Gastrocnemius medialis (tissue), 4 donors: ENCODE results near the gene ZBTB2. TPM values are rescaled to one million over a fixed set of nuclear protein-coding genes. Genes with fewer than 3 reads are reported as not detected.

Experiments
- ATAC-seq, 2 donors: fragments of 150-250 bp; one replicate each; pipeline ENCODE4 v1.9.1; 2016
- DNase-seq, 2 donors: peaks; one replicate each; pipeline ENCODE4 v3.0.0-alpha.2; 2019
- H3K27ac ChIP-seq, 4 donors: fragments of 200-600 bp; sonication (generic); 1 replicate in 1 of 4; 2 replicates in 3 of 4; pipeline ENCODE4 v1.5.1; 2016 to 2018; ENCODE audit warnings: mild to moderate bottlenecking in 2 of 4, moderate library complexity in 1 of 4
- H3K27me3 ChIP-seq, 3 donors: fragments of 200-600 bp; sonication (generic) in 2 of 3; 1 replicate in 1 of 3; 2 replicates in 2 of 3; pipeline versions ENCODE4 v1.5.1 to v1.6.0; 2016 to 2019; ENCODE audit warnings: mild to moderate bottlenecking in 1 of 3, moderate library complexity in 1 of 3
- H3K36me3 ChIP-seq, 2 donors: fragments of 200-600 bp; sonication (generic) in 1 of 2; one replicate each; pipeline ENCODE4 v1.5.1; 2017 to 2018
- H3K4me1 ChIP-seq, 2 donors: fragments of 200-600 bp; sonication (generic) in 1 of 2; one replicate each; pipeline ENCODE4 v1.5.1; 2016 to 2017; ENCODE audit warnings: mild to moderate bottlenecking in 2 of 2
- H3K4me3 ChIP-seq, 4 donors: fragments of 200-600 bp; sonication (generic) in 3 of 4; 1 replicate in 1 of 4; 2 replicates in 3 of 4; pipeline ENCODE4 v1.5.1; 2016 to 2019; ENCODE audit warnings: mild to moderate bottlenecking in 2 of 4
- H3K9me3 ChIP-seq, 3 donors: fragments of 200-600 bp; sonication (generic) in 2 of 3; 1 replicate in 1 of 3; 2 replicates in 2 of 3; pipeline ENCODE4 v1.5.1; 2016 to 2019
- POLR2A ChIP-seq, 2 donors: fragments of 450-650 bp; IDR thresholded peaks; one replicate each; pipeline ENCODE4 v1.6.1; 2017; ENCODE audit warnings: antibody characterized with exemption in 2 of 2, mild to moderate bottlenecking in 2 of 2, moderate library complexity in 2 of 2
- in situ Hi-C, 4 donors: fragments of 200-750 bp; cut with MboI; loops; one replicate each; pipeline versions ENCODE4 v1.15.0 to v1.8.0; 2017; ENCODE audit warnings: low sequenced_read_pairs in 4 of 4
- intact Hi-C: fragments of 100-400 bp; cut with DNase I; formaldehyde crosslinking; loops from one replicate; pipeline ENCODE4 v1.15.1; 2023; ENCODE audit warnings: low total_unique reads
- total RNA-seq, 4 donors: library from RNA; depleted of rRNA; stranded (reverse); fragments of >200 nt; gene quantifications; one replicate each; pipeline versions ENCODE4 v1.1.0 to v1.2.3, GENCODE V29; 2016
- TF ChIP-seq, protein P1 (sequence below), 5 experiments: fragments of 450-650 bp in 3 of 5; fragments of 200-600 bp in 2 of 5; sonication (generic) in 2 of 5; IDR thresholded peaks in 4 of 5; conservative IDR thresholded peaks in 1 of 5; 1 replicate in 4 of 5; 2 replicates in 1 of 5; pipeline ENCODE4 v1.5.1; 2016 to 2019; ENCODE audit warnings: antibody characterized with exemption in 5 of 5, mild to moderate bottlenecking in 3 of 5, moderate library complexity in 3 of 5

ZBTB2 gene
- total RNA-seq, 4 donors from 2014 or later, result 9.6 to 18.5 (median 14.3) TPM

DNA sequence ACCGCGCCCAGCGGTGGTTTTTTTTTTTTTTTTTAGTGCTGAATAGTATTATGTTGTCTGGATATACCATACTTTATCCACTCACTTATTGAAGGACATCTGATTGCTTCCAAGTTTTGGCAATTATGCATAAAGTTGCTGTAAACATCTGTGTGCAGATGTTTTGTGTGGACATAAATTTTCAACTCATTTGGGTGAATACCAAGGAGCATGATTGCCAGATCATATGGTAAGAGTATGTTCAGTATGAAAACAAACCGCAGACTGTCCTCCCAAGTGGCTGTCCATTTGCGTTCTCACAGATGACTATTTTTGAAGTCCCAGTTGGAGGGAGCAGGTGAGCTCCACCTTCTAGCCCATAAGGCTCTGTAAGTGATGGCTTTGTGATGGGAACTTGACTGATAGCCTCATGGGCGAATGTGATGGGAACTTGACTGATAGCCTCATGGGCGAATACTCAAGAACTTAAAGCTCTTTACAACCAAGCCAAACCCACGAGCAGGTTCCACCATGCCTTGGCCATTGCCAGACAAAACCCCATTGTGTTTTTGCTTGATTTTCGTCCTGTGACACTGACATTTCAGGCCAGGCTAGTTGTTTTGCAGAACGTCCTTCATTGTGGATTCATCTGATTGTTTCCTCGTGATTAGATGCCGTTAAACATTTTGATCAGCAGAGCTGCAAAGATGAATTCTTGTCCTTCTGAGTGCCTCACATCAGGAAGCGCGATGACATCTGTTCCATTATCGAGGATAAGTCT, 51.0 kb downstream of the ZBTB2 start:
- ATAC-seq (no peak), DNase-seq (no peak)
- no peak for TF ChIP-seq POLR2A (IDR thresholded peaks at IDR 0.05)
- TF ChIP-seq, protein P1, sequence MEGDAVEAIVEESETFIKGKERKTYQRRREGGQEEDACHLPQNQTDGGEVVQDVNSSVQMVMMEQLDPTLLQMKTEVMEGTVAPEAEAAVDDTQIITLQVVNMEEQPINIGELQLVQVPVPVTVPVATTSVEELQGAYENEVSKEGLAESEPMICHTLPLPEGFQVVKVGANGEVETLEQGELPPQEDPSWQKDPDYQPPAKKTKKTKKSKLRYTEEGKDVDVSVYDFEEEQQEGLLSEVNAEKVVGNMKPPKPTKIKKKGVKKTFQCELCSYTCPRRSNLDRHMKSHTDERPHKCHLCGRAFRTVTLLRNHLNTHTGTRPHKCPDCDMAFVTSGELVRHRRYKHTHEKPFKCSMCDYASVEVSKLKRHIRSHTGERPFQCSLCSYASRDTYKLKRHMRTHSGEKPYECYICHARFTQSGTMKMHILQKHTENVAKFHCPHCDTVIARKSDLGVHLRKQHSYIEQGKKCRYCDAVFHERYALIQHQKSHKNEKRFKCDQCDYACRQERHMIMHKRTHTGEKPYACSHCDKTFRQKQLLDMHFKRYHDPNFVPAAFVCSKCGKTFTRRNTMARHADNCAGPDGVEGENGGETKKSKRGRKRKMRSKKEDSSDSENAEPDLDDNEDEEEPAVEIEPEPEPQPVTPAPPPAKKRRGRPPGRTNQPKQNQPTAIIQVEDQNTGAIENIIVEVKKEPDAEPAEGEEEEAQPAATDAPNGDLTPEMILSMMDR (IDR thresholded peaks at IDR 0.05 in 4 of 5, conservative IDR thresholded peaks at IDR 0.05 in 1 of 5), result no peak
- Histone ChIP-seq H3K27me3 (no peaks in the 10 kb centered on the region), H3K27ac (no peak overlapping the region), H3K4me1 (no peaks in the 10 kb centered on the region), H3K36me3 (no peaks in the 10 kb centered on the region), H3K9me3 (no peaks in the 10 kb centered on the region), H3K4me3 (no peak overlapping the region)
- intact Hi-C loops (no loop called here), in situ Hi-C loops (no loop called here)

DNA sequence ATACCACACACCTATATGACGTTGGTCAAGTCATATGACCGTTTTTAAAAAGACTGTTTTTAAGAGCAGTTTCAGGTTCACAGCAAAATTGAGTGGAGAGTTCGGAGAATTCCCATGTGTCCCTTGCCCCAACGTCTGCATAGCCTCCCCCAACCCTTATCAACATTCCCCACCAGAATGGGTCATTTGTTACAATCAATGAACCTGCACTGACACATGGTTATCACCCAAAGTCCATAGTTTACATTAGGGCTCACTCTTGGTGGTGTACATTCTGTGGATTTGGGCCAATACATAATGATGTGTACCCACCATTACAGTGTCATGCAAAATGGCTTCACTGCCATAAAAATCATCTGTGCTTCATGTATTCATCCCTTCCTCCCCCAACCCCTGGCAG, 52.0 kb downstream of the ZBTB2 start:
- no peaks in the 10 kb centered on the region for H3K36me3 ChIP-seq
- ATAC-seq (no peak), DNase-seq (no peak)
- intact Hi-C loops (no loop called here), in situ Hi-C loops (loop anchor here in 1 of 4 donors (10.0 kb wide), 1 partner anchor 325 kb away; no protein-coding TSS in a partner anchor)
- no peak overlapping the region for H3K27ac ChIP-seq
- no peaks in the 10 kb centered on the region for H3K27me3 ChIP-seq
- TF ChIP-seq, protein P1 (IDR thresholded peaks at IDR 0.05 in 4 of 5, conservative IDR thresholded peaks at IDR 0.05 in 1 of 5), result no peak
- TF ChIP-seq POLR2A (IDR thresholded peaks at IDR 0.05), result no peak
- H3K9me3 ChIP-seq, result no peaks in the 10 kb centered on the region
- H3K4me1 ChIP-seq, result no peaks in the 10 kb centered on the region
- no peak overlapping the region for H3K4me3 ChIP-seq

DNA sequence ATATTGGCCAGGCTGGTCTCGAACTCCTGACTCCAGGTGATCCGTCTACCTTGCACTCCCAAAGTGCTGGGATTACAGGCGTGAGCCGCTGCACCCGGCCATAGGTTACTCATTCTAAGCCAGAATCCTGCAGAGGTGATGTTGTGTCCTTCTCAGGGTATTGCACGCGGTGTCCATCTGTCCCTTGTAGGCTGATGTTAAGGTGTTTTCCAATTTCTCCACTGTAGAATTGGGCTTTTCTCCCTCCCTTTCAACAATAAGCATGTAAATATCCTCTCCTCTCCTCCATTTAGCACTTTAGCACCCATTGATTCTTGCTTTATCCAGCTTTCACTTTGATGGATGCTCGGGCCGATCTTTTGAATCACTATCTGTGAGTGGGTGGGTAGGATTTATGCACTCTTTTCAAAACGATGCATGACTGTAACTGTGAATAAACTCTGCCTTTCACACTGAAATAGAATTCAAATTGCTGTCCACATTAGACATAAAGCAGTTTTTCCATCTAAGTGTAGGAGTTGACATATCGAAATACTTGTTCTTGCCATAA, 52.6 kb downstream of the ZBTB2 start:
- H3K27me3 ChIP-seq, result no peaks in the 10 kb centered on the region
- in situ Hi-C loops, result loop anchor here in 1 of 4 donors (10.0 kb wide), 1 partner anchor 324 kb away; no protein-coding TSS in a partner anchor
- no peaks in the 10 kb centered on the region for H3K9me3 ChIP-seq
- intact Hi-C loops, result no loop called here
- ATAC-seq (no peak), DNase-seq (no peak)
- H3K36me3 ChIP-seq, result no peaks in the 10 kb centered on the region
- H3K4me1 ChIP-seq, result no peaks in the 10 kb centered on the region
- no peak for TF ChIP-seq POLR2A (IDR thresholded peaks at IDR 0.05)
- TF ChIP-seq, protein P1 (IDR thresholded peaks at IDR 0.05 in 4 of 5, conservative IDR thresholded peaks at IDR 0.05 in 1 of 5), result no peak
- H3K4me3 ChIP-seq, result no peak overlapping the region
- no peak overlapping the region for H3K27ac ChIP-seq

DNA sequence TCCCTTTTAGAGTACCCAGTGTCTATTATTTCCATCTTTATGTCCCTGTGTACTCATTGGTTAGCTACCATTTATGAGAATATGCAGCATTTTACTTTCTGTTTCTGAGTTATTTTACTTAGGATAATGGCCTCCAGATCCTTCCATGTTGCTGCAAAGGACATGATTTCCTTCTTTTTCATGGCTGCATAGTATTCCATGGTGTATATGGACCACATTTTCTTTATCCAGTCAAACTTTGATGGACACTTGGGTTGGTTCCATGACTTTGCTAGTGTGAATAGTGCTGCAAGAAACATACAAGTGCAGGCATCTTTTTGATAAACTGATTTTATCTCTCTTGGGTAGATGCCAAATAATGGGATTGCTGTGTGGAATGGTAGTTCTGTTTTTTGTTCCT, 55.4 kb downstream of the ZBTB2 start:
- ATAC-seq, result no peak
- intact Hi-C loops, result loop anchor here (2.0 kb wide), 1 partner anchor 443 kb away; no protein-coding TSS in a partner anchor
- in situ Hi-C loops, result loop anchor here in 1 of 4 donors (10.0 kb wide), 1 partner anchor 321 kb away; no protein-coding TSS in a partner anchor
- Histone ChIP-seq H3K27ac (no peak overlapping the region), H3K36me3 (no peaks in the 10 kb centered on the region), H3K4me1 (no peaks in the 10 kb centered on the region), H3K27me3 (no peaks in the 10 kb centered on the region), H3K4me3 (no peak overlapping the region), H3K9me3 (no peaks in the 10 kb centered on the region)
- TF ChIP-seq, protein P1 (IDR thresholded peaks at IDR 0.05 in 4 of 5, conservative IDR thresholded peaks at IDR 0.05 in 1 of 5), result no peak
- TF ChIP-seq POLR2A (IDR thresholded peaks at IDR 0.05), result no peak
- DNase-seq, result no peak
